HG02571 (cell line): ENCODE results near the gene ZNF19.

Source experiments
- ATAC-seq: cut with Tn5 transposase; IDR thresholded peaks from one replicate; pipeline ENCODE4 v1.9.1; 2021; ENCODE audit warnings: mild to moderate bottlenecking, moderate library complexity; ENCODE audit not compliant: unreplicated experiment

The ZNF19 gene

DNA sequence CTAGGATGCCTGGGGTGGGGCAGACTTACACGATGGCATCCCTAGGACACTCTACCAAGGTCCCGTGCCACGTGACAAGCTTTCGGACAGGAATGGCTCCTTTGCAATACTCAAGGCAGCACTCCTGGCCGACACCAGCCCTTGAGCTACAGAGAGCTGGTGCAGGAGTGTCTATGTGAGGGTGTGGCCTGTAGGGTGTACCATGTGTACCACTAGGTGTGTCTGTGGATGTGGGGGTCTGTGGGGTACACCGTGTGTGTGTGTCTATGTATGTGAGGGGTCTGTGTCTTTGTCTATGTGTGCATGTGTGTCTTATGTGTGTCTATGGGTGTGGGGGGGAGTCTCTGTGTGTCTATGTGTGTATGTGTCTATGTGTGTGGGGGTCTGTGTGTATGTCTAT is 45.4 kb downstream of the ZNF19 start:
- no peak for ATAC-seq

DNA sequence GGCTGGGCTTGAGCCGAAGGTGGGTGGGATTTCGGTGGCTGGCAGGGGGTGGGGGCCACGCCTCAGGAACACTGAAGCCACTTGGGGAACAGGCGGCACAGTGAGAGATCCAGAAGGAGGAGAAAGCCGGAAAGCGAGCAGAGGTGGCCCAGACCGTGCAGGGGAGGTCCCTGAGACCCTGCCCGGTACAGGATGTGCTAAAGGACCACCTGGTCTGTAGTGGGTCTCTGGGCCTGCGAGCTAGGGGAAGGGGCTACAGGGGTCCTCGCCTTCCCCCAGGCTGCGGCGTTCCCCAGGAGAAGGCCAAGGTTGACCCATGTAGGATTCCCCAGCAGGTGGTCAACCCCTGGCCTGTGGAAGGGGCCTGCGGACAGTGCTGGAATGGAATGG is 47.1 kb downstream of the ZNF19 start, which contains the start of gene TLE7:
Gene TLE7 (minus strand): TSS at position 4 of the 390 bp plus-strand sequence. CDS start 8,730 bp downstream, outside the sequence.
- ATAC-seq = no peak

DNA sequence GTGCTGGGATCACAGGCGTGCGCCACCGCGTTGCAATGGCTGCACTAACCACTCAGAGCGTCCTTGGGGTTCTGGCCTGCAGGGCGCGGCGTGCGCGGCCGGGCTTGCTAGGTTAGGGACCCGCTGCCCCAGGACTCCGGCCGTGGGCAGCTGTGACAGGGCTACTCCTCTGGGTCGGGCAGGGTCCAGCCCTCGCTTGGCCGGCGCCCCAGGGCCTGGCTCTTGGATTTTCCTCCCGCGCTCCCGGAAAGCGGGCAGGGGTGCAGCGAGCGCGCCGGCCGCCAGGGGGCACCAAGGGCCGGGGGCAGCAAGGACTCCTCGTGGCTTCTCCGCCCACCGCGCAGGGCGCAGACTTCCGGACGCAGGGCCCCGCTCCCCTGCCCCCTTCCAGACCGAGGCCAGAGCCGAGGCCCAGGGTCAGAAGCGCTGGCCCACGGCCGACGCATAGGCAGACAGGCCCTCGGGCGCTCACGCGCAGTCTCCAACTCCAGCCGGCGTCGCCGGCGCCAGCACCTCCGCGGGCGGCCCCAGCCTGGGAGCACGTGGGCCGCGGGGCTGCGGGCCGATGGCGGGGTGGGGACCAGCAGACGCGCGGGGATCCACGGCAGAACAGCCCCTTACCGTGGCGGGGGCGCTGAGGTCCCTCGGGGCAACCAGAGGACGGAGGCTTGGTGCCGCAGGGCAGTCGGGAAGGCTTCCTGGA is 47.6 kb downstream of the ZNF19 start:
- no peak for ATAC-seq

DNA sequence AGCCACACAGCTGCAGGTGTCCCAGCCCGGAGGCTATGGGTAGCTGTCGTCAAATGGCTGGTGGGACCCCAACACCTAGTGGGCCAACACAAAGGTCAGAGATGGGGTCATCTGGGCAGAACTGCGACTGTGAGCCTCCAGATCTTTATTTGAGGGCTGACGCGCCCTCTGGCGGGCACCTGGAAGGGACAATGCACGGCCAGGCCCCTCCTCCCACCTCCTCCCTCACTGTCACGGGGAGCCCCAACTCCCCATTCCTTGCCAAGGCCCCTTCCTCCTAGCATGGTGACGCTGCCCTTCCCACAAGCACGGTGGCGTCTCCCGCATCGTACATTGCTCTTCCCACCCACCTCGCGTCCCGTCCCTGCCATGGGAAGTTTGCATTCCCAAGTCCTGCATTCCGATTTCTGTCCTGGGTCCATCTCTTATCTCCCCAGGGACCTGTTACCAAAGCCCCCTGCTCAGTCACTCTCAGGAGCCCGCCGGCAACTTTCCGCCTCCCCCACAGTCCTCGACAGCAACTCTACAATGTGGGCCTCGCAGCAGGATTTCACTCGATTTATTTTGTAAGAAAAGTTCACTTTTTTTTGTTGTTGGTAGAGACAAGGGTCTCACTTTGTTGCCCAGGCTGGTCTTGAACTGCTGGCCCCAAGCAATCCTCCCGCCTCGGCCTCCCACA is 48.3 kb downstream of the ZNF19 start:
- ATAC-seq = no peak

DNA sequence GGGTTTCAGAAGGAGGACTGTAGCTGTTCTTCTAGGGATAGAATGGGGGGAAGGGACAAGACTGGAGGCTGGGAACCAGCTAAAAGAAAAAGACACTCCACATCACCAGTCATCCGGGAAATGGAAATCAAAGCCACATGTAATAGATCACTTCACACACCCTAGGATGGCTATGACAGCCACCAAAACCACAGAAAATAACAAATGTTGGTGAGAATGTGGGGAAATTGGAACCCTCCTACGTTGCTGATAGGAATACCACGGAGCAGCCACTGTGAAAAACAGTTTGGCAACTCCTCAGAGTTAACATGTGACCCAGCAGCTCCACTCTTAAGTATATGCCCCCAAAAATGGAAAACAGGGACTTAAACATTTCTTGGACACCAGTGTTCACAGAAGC is 49.6 kb downstream of the ZNF19 start:
- ATAC-seq = no peak

DNA sequence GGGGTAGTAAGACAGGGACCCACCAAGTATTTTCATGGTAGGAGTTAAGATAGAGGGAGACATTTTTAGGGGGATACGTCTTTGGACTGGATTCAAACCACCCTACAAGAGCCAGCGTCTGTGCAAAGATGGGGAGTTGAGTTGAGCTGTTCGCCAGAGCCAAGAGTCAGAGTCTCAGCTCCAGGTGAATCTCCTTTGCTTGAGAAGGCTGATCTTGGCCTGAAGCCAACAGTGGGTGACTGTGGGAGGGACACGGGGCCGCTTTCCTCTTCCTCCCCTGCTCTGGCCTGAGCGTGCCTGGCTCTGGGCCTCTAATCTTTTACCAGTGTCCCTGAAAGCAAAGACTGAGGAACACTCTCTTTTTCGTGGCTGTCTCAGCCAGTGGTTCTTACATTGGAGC is 52.7 kb downstream of the ZNF19 start:
- no peak for ATAC-seq

DNA sequence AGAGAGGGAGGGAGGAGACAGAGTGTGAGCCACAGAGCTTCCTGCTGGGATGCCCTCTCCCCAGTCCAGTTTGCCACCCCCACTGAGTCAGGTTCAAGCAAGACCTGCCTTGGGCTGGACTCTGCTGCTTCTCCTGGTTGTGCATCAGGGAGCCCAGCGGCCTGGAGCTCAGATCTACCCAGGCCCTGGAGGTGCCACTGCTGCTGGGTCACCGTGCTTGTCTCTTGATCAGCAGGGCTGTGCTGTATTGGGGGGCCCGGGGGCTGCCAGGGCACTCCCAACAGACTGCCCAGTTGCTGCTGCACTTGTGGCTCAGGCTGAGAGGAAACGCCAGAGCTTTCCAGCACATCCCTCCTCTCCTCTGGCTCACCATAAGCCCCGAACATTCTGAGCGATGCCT is 56.2 kb downstream of the ZNF19 start:
- no peak for ATAC-seq

DNA sequence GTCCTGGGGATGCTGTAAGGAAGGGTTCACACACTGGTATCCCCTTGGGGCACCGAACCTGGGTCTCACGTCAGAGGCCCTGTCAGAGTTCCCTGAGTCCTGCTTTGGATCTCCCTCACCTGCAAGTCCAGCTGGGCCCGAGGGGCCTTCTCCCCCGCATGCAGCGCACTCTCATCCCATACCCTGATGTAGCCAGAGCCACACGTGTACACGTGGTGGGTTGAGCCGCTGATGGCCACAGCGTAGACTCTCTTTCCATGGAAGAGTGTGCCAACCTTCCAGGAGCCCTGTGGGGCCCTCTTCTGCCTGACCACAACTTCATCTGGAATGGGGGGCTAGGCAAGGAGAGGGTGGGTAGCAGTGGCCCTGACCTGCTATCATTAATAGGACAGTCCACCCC is 57.1 kb downstream of the ZNF19 start:
- no peak for ATAC-seq

DNA sequence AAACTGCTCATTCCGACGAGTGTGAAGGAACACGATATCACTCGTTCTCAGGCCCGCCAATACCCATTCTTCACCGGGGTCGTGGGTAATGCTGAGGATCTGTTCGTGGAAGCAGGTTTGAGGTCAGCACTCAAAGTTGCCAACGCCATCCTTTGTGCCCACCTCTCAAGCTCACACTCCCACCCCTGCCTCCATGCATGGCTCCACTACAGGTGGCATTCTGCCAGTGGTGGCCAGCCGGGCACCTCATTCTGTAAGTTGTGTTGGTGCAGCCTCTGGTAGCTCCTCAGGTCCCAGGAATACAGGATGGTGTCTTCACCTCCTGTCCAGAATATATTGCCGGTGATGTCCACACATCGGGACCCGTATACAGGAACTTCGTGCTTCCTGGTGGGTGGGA is 57.9 kb downstream of the ZNF19 start:
- no peak for ATAC-seq

DNA sequence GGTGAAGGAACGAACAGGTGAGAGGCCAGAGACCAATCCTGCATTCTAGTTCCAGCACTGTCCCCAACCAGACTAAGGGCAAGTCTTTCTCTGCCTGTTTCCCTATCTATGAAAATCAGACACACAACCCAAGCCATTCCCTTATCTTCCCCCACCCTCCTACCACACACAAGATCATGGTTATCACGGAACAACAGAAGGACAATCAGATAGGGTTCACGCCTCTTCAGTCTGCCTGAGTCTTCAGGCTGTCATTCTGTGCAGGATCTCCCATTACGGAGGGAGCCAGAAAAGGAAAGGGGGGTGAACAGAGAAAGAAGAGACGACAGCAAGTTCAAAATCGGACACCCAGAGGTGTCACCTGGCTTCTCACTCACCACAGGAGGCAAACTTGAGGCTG is 58.4 kb downstream of the ZNF19 start:
- no peak for ATAC-seq

DNA sequence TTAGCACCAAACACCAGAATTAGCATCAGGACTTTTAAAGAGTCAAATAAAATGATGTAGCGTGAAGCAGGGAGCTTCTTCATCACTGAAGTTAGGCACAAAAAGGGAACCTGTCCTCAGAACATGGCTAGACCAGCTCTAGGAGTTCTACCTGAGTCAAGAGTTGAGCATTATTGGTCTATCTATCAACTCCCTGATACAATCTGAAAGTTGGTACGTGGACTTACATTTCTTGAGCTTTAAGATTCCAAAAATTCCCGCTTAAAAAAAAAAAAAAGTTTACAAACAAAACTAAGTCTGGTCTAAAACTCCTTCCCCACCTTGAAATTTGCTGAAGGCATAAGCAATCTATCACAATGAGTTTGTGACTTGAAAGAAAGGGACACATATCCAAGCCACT is 59.5 kb downstream of the ZNF19 start:
- ATAC-seq = no peak

DNA sequence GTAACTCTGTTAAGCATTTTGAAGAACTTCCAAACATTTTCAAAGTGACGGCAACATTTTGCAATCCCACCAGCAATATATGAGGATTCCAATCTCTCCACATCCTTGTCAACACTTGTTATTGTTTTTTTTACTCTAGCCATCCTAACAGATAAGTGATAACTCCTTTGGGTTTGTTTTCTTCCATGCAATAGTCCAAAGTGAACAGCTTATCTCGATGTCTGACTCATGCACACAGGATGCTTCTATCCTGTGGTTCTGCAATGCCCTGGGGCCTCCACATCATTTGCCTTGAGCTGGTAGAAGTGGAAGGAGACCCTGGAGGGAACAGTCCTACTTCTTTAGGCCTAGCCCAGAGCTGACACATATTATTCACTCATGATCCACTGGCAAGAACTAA is 60.2 kb downstream of the ZNF19 start:
- ATAC-seq = no peak

DNA sequence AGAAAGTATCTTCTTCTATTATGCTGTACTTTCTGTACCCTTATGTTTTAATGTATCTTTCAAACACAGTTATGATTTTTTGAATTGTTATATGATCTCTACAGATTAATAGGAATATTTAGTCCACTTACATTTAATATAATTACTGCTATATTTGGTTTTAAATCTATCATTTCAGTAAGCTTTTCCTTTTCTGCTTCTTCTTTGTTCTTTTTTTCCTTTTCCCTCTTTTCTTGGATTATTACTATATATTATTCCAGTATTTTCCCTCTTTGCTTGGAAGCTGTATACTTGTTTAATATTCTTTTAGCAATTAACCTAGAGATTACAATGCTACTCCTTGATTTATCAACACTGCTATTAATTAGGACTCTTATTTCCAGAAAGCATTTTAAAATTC is 60.7 kb downstream of the ZNF19 start:
- no peak for ATAC-seq

DNA sequence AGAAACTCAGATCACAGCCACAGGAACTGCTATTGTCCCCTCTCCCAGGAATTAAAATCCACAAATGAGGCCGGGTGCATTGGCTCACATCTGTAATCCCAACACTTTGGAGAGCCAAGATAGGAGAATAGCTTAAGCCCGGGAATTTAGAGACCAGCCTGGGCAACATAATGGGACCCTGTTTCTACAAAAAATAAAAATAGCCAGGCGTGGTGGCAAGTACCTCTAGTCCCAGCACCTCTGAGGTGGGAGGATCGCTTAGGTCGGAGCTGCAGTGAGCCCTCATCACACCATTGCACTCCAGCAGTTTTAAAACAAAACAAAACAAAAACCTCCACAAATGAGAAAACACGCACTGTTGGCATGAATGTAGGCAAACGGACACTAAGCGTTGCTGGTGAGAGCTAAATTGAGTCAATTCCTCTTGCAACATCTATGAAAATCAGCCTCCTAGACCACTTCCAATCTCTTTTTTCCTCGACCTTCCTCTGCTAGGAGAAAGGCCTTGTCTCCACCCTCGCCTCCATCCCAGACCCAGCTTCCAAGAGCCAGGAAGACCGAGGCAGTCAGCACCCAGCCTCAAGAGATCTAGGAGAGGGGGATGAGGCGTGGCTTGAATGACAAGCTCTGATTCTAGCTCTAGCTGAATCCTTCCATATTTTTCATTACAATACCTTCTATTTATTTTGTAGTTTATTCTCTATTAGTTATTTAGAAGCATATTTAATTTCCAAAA is 62.1 kb downstream of the ZNF19 start:
- no peak for ATAC-seq

DNA sequence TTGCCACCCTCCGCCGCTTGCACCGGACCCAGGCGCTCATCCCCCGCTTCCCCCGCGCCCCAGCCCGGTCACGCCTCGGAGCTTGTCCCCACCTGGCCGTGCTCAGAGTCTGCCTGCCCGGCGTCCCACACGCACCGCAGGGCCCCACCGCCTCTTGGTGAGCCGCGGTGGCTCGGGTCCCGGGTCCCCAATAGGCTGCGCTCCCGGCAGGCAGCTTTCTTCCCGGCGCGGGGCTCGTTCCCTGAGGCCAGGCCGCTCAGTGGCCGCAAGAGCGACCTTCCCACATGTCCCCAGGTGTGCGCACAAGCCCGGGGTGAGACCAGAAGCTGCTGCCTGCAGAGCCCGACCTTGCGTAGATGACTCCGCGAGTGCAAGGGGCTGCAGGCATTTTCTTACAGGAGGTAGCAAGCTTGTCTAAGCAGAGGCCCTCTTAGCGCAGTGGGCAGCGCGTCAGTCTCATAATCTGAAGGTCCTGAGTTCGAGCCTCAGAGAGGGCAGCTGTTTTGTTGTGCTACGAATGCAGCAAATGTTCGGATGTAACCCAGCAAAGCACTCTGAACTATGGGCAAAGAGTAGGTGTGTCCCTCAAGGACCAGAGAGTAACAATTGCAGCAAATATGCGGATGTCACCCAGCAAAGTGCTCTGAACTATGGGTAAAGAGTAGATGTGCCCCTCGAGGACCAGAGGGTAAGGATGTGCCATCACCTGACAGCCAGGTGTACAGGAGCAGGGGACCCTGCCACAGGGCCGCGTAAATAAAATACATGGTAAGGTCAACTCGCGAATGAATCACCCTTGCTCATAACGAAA is 62.9 kb downstream of the ZNF19 start:
- ATAC-seq = no peak

DNA sequence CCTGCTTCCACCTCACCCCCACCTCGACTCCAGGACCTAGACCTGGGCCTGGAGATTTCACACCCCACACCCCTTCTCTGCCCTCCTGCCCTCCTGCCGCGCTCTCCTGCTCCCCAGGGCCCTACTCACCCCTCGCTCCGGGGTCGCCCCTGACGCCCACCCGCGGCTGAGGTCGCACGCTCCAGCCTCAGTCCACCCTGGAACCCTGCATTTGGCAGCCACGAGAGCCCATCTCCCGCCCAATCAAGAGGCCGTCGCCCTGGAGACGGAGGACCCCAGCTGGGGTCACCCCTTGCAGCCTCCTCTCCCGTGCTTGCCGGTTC is 63.4 kb downstream of the ZNF19 start:
- ATAC-seq = no peak

DNA sequence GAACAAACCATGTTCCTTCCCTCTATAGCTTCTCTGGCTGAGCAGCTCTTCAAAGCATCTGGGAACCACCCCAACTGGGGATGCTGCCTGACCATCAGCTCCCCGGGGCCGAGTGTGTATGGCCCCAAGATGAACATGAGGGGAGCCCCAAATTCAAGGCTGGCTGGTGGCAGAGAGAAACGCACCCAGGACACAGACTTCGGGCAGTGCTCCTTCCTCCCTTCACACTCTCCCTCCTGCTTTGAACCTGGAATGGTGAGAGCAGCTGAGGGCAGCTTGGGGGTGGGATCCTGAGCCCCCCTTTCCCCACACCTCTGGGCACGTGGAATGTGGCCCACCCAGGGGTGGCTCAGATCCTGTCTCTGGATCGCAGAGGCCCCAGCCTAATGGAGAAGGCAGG is 64.5 kb downstream of the ZNF19 start:
- ATAC-seq = no peak

DNA sequence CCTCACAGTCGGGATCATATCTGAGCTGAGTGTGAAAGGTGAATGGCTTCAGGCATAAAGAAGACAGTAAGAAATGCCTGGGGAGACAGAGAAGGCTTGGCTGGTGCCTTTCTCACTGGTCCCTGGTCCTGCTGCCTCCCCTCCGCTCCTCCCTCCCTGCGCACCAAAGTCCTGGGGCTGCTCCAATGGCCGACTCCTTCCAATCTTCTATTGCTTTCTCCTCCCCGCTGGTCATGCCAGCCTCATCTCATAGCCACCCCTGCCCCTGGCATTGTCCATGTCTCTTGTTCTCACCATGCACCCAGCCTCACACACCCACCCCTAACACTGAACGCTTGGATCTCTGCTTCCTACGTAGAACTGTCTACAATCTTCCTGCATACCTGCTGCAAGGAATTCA is 65.3 kb downstream of the ZNF19 start:
- ATAC-seq = no peak
